Activated CD4-positive, alpha-beta T cell treated with anti-CD3 and anti-CD28 coated beads for 24 hours (primary cell): ENCODE results near the gene ECD.
A peak's percentile ranks its signal among the peaks of the same experiment; 100 is the strongest.

Experiments
- DNase-seq, 2 donors: peaks; one replicate each; pipeline ENCODE4 v3.0.0-alpha.2; 2020; ENCODE audit warnings: low read depth in 2 of 2

The ECD gene

DNA sequence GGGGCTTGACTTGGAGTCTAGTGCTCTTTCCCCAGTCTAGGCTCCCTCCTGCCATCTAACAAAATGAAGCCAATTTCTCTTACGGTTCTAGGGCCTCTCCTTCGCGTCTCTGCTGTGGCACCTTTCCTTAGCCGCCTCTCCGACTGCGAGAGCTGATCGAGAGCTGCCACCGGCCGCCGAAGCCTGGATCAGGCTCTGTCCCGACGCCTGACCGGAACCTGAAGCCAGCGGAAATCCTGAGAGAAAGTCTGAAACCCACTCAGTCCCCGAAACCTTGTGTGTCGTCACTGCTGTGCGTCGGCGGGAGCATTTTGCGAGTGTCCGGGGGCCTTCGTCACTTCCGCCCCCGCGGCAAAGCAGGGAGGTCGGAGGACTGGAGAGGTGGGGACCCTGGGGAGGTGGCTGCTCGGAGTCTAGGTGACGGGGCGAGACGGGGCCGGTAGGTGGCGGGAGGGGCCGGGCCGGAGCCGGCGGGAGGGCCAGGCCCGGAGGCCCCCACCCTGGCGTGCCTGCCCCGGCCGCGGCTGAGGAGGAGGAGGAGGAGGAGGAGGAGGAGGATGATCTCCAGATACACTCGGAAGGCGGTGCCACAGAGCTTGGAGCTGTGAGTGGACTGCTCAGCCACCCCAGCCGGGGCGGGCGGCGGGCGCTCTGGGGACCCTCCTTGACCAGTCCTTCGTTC lies at the start of gene ECD, which contains the start of gene FAM149B1:
Gene ECD, minus strand, starts transcription at position 226 of the 682 bp plus-strand sequence. CDS start 4,071 bp downstream, outside the sequence.
Gene FAM149B1, plus strand, starts transcription at position 337 of the 682 bp plus-strand sequence. Its CDS starts 221 bp downstream, at position 558.
- DNase-seq: peak; percentile 85 to 92

GRCh38 chr10:73215749-73216148 lies 47.9 kb upstream of the ECD start:
- no peak for DNase-seq

DNA sequence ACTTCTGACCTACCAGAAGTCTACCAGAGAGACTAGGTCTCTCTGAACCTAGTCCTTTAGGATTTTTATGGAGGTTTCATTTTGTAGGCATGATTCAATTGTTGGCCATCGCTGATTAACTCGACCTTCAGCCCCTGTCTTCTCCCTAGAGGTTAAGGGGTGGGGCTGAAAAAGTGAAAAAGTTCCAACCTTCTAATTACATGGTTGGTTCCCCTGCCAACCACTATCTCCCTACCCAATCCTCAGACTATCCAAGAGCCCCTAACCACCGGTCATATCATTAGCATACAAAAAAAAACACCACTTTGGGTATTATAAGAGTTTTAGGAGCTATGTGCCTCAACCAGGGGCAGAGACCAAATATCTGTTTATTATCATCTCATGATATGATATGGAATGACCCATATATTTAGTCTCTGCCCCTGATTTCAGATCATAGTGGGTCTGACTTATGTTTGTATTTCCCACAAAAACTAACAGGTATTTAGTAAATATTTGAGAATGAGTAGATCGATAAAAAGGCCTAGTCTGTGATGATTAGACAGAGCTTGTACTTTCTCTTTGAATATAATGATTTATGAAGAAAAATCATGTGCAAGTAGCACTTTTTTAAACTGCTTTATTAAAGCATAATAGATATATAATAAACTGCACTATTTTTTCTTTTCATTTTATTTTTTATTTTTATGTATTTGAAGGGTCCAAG lies 43.5 kb upstream of the ECD start:
- no peak for DNase-seq

GRCh38 chr10:73210395-73211105 lies 42.7 kb upstream of the ECD start:
- no peak for DNase-seq

DNA sequence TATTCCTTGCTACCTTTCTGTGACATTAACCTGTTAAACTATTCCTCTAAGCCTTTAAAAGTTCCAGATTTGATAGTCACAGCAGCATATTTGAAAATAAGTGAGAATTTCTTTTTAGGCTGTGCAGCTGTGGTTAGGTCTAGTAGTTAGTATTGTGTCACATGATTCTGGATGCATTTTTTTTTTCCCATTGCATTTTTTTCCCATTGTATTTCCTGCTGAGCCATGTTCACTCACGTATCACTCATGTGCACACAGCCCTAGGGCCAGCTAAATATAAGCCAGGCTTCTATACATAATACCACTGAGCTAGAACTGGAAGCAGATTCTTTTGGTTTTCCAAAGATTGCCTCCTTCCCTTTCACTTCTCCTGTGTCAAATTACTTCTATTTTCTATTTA lies 41.9 kb upstream of the ECD start:
- no peak for DNase-seq

GRCh38 chr10:73207883-73208282 lies 40.1 kb upstream of the ECD start:
- no peak for DNase-seq

DNA sequence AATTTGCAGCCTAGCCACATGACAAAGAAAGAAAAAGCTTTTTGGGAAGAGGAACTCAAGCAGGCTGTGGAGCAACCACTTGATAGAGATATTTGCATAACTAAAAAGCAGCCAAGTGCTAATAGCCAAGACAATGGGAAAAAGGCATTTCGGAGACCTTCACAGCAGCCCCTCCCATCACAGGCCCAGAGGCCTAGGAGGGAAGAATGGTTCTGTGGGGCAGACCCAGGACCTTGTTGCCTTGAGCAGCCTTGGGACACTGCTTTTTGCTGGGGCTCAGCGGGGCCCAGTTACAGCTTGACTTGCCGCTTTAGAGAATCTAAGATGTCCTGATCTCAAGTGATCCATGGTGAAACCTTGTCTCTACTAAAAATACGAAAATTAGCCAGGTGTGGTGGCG lies 38.6 kb upstream of the ECD start:
- DNase-seq: no peak

DNA sequence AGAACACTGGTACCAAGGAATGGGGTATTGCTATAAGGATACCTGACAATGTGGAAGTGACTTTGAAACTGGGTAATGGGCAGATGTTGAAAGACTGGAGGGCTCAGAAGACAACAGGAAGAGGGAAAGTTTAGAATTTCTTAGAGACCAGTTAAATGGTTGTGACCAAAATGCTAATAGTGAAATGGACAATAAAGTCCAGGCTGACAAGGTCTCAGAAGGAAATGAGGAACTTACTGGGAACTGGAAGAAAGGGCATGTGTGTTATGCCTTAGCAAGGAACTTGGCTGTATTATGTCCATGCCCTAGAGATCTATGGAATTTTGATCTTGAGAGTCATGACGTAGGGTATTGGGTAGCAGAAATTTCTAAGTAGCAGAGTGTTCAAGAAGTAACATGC lies 38.1 kb upstream of the ECD start:
- no peak for DNase-seq

GRCh38 chr10:73205081-73205480 lies 37.3 kb upstream of the ECD start:
- DNase-seq: no peak

DNA sequence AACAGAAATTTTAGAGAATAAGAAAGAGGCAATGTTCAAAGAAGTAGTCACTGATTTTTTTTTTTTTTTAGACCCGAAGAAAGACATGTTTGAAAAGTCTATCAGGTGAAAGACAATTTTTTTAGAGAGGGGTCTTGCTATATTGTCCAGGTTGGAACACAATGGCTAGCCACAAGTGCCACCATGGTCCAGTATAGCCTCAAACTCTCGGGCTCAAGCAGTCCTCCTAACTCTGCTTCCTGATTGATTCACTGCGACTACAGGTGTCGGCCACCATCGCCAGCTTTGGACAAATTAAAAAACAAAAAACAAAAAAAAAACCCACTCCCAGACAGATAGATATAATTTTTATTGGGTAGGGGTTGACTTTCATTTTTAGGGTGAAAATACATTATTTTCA lies 22.4 kb upstream of the ECD start:
- DNase-seq: no peak

GRCh38 chr10:73186266-73186665 lies 18.5 kb upstream of the ECD start:
- no peak for DNase-seq

DNA sequence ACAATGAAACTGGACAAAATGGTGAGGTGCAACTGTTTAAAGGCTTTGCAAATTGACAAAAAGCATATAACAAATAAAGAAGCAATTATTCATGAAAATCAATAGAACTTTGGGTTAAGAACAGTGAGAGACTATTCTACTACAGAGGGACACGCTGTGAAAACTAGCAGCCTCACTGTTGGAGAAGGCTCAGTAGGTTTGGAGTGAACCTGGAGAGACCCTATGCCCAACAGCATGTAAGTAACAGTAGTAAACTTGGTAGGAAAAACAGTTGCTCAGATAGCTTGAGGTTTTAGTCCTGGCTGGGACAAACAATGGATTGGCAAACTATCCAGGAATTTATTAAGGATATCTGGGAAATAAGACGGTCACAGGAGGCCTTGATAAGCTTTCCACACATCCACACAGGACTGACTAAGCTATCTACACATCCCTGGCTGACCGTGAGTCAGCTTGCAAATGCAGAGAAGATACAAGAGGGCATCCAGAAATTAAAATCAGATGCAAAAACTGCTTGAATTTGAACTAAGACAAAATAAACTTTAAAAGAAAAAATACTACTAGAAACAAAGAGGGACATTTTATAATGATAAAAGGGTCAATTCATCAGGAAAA lies 16.0 kb upstream of the ECD start:
- no peak for DNase-seq

DNA sequence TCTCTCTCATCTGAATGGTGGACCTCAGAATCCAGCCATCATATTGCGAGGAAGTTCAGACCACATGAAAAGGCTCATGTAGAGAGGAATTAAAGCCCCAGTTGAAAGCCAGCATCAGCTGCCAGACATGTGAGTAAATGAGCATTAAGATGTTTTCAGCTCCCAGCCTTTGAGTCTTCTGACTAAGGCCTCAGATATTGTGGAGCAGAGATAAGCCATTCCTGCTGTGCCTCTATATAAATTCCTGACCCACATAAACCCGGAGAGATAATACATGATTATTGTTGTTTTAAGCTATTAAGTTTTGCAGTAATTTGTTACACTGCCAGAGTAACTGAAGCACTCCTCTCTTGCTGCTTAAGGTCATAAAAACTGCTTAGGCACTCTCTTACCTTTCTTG lies 14.8 kb upstream of the ECD start:
- DNase-seq: no peak

DNA sequence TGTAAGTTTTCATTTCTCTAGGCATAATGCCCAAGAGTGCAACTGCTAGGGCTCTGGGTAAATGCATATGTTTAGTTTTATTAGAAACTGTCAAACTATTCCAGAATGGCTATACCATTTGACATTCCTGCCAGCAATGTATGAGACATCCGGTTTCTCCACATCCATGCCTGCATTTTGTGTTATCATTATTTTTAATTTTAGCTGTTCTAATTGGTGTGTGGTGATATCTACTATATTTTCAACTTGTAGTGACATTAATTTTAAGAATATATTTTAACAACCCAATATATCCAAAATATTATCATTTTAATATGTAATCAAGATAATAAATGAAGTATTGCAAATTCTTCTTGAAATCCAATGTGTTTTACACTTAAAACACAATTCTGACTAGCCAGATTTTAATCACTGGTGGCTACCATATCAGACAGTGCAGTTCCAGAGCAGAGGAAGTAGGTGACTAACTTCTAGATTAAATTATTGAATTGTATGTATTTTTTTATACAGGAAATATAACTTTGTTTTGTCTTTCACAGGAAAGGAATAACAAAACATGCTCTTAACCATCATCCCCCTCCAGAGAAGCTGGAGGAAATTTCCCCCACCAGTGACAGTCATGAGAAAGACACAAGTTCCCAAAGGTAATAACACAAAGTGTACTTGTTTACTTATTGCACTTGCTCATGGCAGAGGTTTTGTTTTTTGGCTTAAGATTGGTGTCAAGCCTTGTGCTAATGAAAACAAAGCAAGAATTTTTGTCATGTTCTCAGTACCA lies 6.5 kb upstream of the ECD start:
- no peak for DNase-seq

GRCh38 chr10:73172867-73173266 lies 5.1 kb upstream of the ECD start:
- no peak for DNase-seq

DNA sequence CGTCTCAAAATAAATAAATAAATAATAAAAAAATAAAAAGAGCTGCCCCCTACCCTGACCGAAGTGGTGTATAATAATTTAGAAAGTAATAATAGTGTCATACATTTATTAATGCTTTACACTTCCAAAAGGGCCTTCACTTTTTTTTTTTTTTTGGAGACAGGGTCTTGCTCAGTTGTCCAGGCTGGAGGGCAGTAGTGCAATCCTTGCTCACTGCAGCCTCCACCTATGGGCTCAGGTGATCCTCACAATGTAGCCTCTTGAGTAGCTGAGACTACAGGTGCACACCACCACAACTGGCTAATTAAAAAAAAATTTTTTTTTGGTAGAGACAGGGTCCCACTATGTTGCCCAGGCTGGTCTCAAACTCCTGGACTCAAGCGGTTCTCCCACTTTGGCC lies 1.5 kb upstream of the ECD start:
- no peak for DNase-seq

DNA sequence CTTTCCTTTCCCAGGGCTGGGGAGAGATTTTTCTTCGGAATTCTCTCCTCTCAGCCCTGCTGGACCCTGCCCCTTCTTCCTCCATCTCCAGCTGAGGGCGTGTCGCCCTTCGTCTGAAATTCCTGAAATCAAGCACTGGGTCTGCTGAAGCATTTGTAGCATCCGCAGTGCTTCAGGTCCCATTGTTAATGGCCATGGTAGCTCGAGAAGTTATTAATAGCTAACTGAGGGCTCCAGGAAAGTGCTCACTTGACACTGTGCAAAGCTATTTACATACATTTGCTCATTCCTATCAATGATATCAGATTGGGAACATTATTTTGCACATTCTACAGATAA lies 626 bp upstream of the ECD start:
- DNase-seq: no peak

GRCh38 chr10:73167458-73167782 lies 388 bp downstream of the ECD start:
- no peak for DNase-seq

DNA sequence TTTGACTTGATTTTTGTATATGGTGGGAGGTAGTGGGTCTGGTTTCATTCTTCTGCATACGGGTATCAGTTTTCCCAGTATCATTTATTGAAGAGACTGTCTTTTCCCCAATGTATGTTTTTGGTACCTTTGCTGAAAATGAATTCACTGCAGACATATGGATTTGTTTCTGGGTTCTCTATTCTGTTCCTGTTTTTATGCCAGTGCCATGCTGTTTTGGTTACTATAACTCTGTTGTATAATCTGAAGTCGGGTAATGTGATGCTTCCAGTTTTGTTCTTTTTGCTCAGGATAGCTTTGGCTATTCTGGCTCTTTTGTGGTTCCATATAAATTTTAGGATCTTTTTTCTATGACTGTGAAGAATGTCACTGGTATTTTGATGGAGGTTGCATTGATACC lies 836 bp downstream of the ECD start:
- no peak for DNase-seq

DNA sequence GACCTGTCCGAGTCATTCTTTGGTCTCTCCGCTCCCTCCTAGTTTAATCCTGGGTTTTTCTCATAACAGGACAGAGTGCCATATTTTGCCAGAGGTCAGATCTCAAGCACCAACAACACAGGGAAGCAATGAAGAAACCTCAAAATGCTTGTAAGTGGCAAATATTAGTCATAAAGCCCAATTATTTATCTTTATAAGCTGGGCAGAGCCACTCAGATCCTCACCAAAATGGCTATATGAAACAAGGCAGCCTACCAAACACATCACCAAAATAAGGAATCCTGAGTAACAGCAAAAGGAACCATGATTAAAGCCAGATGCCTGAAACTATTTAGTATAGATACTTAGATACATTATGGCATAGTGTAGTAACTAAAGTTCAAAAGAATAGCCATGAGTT lies 4.7 kb downstream of the ECD start:
- DNase-seq: no peak

GRCh38 chr10:73161662-73162061 lies 6.1 kb downstream of the ECD start:
- no peak for DNase-seq

DNA sequence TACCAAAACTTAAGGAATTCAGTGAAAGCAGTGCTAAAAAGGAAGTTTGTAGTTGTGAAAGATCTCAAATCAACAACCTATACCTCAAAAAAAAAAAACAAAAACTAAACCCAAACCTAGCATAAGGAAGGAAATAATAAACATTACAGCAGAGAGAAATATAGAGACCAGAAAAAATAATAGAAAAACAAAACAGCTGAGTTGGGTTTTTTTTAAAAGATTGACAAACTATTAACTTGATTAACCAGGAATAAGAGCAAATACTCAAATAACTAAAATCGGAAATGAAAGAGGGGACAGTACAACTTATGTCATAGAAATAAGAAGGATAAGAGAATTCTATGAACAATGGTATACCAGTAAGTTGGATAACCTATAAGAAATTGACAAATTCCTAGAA lies 6.7 kb downstream of the ECD start:
- no peak for DNase-seq
